ENCODE data around the gene FAM78B.

FAM78B gene

DNA sequence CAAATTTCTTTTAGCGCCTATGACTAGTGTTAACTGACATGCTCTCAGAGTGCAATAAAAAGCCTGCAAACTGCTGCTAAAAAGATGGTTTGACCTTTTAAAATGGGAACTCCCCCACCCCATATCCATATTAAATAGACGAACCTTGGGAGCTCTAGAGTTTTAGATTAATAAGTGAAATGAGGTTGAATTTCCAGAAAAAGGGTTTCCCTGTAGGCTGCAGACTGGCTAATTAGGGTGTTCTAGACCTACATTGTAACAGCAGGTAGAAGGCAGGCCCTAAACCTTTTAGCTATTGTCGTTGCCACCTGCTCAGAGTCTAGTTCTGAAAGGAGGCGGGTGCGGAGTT is 2.2 kb downstream of the FAM78B start:
- DNase-seq (ENCODE audit: low read depth), result no peak

DNA sequence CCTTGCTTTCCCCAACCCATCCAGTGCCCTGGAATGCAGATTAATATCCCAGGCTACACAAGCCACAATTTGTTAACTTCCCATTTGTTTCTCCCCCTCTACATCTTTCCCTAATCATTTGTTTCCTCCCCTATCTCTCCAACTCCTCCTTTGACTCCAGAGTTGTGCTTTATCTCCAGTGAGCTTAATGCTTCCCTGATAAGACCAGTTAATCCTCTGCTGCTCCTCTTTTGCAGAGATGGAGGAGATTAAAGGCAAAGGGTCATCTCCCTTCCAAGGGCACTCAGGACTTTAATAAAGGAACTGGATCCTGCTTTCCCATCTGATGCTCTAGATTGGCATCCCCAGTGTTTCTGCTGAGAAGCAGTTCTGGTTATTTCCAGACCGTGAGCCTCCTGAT is 7.1 kb downstream of the FAM78B start:
- DNase-seq (ENCODE audit: low read depth), result no peak

- DNase-seq (ENCODE audit: low read depth), result no peak
Observed at GRCh38 chr1:166156674-166157073, 10.1 kb downstream of the FAM78B start.

DNA sequence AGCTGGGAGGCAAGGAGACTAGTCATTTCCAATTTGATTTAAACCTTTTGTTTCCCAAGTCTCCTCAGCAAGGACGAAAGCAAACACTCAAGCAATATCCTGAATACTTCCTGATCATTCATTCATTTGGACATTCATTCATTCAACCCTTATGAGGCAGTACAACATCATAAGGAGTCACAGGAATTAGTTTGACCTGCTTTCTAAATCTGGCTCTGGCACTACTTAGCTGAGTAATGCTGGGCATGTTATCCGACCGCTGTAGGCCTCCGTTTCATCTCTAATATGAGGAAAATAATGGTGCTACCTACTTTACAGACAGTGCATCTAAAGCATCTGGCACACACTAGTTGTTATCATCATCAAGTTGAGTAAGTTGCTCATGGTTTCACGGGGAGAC is 11.7 kb downstream of the FAM78B start:
- DNase-seq (ENCODE audit: low read depth), result no peak

- DNase-seq (ENCODE audit: low read depth), result no peak
Observed at GRCh38 chr1:166153525-166154314, 13.1 kb downstream of the FAM78B start.

DNA sequence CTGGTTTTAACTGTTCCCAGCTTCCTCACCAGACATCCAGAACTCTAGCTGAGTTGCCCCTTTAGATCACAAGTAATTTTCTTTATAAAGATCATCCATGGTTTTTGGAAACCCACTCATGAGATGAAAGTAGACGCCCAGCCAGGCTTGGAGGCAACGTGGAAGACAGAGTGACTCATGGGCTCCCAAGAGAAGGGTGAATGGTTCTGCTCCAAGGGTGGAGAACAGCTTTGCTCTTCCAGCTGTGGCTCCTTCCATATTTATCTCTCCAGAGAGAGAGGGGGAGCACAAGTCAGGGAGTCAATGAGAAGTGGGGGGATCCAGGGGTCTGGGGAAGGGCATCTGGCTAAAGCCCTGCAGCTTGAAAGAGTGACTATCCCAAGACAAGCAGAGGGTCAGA is 13.8 kb downstream of the FAM78B start:
- no peak for DNase-seq (ENCODE audit: low read depth)

- no peak for DNase-seq (ENCODE audit: low read depth)
Observed at GRCh38 chr1:166151804-166152203, 15.0 kb downstream of the FAM78B start.

DNA sequence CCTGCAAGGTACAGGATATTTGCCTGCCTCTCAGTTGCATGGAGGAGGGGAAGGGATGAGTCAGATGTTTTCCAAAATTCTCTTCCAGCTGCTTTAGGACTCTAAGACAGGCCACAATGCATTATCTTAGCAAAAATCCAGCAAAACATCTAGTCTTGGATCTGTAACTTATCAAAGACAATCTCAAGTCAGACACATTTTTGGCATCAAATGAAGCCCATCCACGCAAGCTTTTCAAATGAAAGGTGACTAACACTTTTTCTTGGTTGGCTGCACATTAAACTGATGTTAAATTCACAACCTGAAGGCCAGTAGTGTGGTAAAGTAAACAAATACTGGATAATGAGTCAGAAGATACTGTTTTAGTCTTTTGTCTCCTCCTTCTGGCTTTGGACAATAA is 21.3 kb downstream of the FAM78B start:
- DNase-seq (ENCODE audit: low read depth), result no peak

DNA sequence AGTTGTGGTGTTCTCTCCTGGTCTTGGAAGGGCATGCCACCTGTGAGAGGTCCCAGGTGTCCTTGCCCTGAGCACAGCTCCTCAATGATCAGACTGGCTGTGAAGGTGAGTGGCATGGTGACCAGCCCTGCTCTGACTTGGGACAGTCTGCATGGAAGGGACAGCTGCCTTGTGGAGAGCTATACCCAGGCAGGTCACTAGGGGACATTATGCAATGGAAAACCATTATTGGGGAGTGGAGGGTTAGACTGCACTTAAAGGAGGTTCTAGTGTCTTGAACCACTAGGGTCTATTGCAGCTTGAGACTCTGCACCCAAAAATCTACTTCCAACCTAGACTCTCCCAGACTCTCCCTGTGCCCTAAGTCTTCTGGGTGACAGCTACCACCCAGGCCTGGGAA is 24.8 kb downstream of the FAM78B start:
- no peak for DNase-seq (ENCODE audit: low read depth)

DNA sequence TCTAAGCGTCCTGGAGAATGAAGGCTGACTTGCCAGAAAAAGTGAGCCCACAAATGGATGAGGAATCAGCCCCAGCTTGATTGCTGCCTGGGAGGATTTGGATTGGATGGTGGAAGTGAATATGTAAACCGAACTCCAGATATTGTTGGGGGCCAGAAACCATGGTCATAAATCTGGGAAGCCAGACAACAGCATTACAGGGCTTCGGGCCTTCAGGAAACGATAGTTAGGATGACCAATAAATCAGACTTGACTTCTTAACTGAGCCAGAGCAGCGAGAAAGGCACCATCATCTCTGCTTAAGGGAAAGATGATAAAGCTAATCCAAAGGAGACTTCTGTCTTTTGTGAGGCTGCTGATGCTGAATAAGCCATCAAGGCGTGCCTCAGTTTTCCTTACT is 26.6 kb downstream of the FAM78B start:
- no peak for DNase-seq (ENCODE audit: low read depth)

DNA sequence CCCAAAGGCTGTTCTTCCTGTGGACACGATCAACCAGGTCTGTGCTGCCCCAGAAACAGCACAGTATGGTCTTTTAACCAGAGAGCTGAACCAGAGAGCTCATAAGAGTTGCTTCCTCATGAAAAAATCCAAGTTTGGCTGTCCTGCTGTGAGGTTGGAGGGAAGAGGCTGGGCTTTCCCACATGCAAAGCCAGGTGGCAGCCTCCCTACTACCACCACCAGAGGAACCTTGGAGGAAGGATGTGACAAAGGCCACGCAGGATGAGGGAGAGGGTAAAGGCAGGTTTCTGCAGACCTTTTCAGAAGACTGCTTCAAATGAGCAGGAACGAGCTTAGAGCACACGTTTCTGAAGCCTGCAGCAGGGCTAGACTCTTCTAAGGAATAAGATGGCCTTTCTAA is 27.1 kb downstream of the FAM78B start:
- DNase-seq (ENCODE audit: low read depth), result no peak

GRCh38 chr1:166136699-166137401 is 30.0 kb downstream of the FAM78B start:
- no peak for DNase-seq (ENCODE audit: low read depth)

- DNase-seq (ENCODE audit: low read depth), result no peak
Observed at GRCh38 chr1:166136222-166136621, 30.6 kb downstream of the FAM78B start.

DNA sequence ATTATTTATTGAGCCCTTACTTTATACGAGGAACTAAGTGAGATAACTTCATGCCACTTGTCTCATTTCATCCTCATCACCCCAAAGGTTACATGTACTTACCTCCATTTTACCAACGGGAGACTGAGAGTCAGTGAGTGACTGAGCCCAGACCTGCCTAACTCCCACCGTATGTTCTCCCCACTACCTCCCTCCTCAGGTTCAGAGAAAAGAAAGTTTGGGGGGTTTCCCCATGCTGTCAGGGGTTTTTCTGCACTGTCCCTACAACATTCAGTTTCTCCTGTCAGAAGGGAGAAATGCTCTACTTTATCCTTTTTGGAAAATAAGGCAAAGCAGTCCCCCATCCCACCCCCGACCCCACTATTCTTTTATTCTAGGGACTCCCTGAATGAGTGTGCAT is 32.9 kb downstream of the FAM78B start:
- DNase-seq (ENCODE audit: low read depth), result no peak

- DNase-seq (ENCODE audit: low read depth), result no peak
Observed at GRCh38 chr1:166133276-166133841, 33.4 kb downstream of the FAM78B start.

- DNase-seq (ENCODE audit: low read depth), result no peak
Observed at GRCh38 chr1:166132496-166132895, 34.3 kb downstream of the FAM78B start.

GRCh38 chr1:166129006-166129405 is 37.8 kb downstream of the FAM78B start:
- DNase-seq (ENCODE audit: low read depth), result no peak

DNA sequence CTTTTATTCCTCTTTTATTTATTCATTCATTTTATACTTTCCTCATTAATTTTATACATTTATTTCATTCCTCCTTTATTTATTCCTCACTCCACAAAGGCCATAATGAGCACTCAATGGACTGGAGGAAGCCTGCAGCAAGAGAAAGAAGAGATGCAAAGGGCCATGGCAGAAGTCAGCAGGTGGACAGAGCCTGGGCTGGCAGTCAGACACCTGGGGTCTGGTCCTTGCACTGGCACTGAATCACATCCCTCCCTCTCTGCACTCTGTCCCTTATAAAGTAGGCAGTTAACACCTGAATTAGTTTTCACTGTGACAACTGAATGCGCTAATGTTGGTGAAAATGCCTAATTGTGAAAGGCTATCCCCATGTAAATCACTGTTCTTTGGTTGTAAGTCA is 38.6 kb downstream of the FAM78B start:
- DNase-seq (ENCODE audit: low read depth), result no peak

DNA sequence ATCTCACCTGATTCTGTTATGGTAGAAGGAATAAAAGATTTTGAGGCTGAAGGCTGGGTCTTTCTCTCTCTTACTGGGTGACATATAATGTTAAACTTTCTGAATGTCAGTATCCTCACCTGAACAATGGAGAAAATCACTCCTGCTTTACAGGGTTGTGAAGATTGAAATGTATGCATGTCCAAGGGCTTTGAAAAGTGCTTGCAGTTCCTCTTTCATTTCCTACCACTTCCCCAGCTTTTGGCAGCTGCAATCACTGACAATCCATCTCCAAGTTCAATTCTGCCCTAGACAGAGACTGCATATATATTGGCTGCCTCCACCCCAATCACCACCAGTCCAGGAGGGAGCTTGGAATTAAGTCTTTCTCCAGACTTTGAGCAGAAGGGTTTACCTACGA is 39.8 kb downstream of the FAM78B start:
- DNase-seq (ENCODE audit: low read depth), result no peak

GRCh38 chr1:166122873-166123466 is 43.8 kb downstream of the FAM78B start:
- no peak for DNase-seq (ENCODE audit: low read depth)

DNA sequence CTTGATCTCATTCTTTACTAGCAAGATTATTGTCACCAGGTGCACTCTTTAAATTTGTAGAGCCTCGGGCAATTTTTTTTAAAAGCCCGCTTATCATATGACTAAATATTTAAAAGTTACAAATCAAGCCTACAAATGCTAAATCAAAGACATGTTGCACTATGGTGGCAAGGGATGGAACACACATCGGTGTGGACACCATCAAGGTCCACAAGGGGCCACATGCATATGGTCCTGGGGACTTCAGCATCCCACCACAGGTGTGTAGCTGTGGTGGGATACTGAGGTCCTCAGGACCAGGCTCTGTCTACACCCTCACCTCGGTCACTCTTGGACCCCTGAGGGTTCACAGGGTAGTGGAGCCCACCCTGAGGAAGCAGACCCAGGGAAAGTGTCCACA is 45.8 kb downstream of the FAM78B start:
- DNase-seq (ENCODE audit: low read depth), result no peak

DNA sequence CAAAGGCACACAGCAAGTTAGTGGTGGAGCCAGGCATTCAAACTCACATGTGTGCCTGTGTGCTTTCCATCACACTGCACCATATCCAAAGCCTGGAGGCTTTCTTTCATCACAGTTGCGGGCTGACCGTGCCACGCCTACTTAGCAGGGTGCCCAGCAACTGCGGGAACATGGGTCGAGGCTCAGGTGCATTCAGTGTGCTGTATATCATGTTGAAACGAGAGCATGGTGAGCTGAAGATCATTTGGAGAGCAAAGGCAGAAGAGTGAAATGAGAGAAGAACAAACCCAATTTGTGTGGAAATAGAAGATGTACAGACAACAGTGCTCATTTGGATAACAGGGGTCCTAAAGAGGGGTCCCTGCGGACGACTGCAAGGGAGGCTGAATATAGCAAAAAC is 46.5 kb downstream of the FAM78B start:
- no peak for DNase-seq (ENCODE audit: low read depth)

- no peak for DNase-seq (ENCODE audit: low read depth)
Observed at GRCh38 chr1:166119471-166119965, 47.3 kb downstream of the FAM78B start.
